ENCODE measurements around the gene B3GNT4.
"Not testable (repeated sequence)": the region's sequence is repeated elsewhere in the genome, so short reads cannot be mapped to it uniquely, and the experiment has no call there.

The B3GNT4 gene

GRCh38 chr12:122238861-122239260 lies 35.4 kb downstream of the B3GNT4 start:
- H3K36me3 ChIP-seq (ENCODE audit: control insufficient read depth, insufficient read depth, low read length): peaks cover 50% of the 10 kb centered on the region

GRCh38 chr12:122243965-122244364 lies 40.5 kb downstream of the B3GNT4 start:
- H3K4me1 ChIP-seq (ENCODE audit: control insufficient read depth, insufficient read depth, low read length, poor library complexity, severe bottlenecking): peaks cover 20% of the 10 kb centered on the region
- H3K27ac ChIP-seq (ENCODE audit: insufficient read depth, low read length, poor library complexity, severe bottlenecking): peak overlapping the region; percentile 64
- DNase-seq: no peak
- H3K27me3 ChIP-seq (replicated peaks; ENCODE audit: control insufficient read depth, insufficient read depth, low read length, poor library complexity, severe bottlenecking): no peaks in the 10 kb centered on the region
- H3K4me3 ChIP-seq (ENCODE audit: insufficient read depth, low read depth, low read length, poor library complexity, severe bottlenecking): peak overlapping the region; percentile 45
- peaks cover 27% of the 10 kb centered on the region for H3K36me3 ChIP-seq (ENCODE audit: control insufficient read depth, insufficient read depth, low read length)
- H3K9me3 ChIP-seq (ENCODE audit: control insufficient read depth, low read length): no peaks in the 10 kb centered on the region

More at GRCh38 chr12:122238861-122239260, 35.4 kb downstream of the B3GNT4 start:
- Histone ChIP-seq H3K4me3 (ENCODE audit: insufficient read depth, low read depth, low read length, poor library complexity, severe bottlenecking) (no peak overlapping the region), H3K27ac (ENCODE audit: insufficient read depth, low read length, poor library complexity, severe bottlenecking) (no peak overlapping the region), H3K9me3 (ENCODE audit: control insufficient read depth, low read length) (no peaks in the 10 kb centered on the region), H3K4me1 (ENCODE audit: control insufficient read depth, insufficient read depth, low read length, poor library complexity, severe bottlenecking) (peaks cover 10% of the 10 kb centered on the region), H3K27me3 (replicated peaks; ENCODE audit: control insufficient read depth, insufficient read depth, low read length, poor library complexity, severe bottlenecking) (no peaks in the 10 kb centered on the region)
- no peak for DNase-seq

GRCh38 chr12:122244565-122245371 lies 41.3 kb downstream of the B3GNT4 start:
- H3K4me1 ChIP-seq (ENCODE audit: control insufficient read depth, insufficient read depth, low read length, poor library complexity, severe bottlenecking): peaks cover 20% of the 10 kb centered on the region
- no peaks in the 10 kb centered on the region for H3K9me3 ChIP-seq (ENCODE audit: control insufficient read depth, low read length)
- peaks cover 29% of the 10 kb centered on the region for H3K36me3 ChIP-seq (ENCODE audit: control insufficient read depth, insufficient read depth, low read length)
- DNase-seq: peak in 1 of 3 donors; percentile 12
- H3K4me3 ChIP-seq (ENCODE audit: insufficient read depth, low read depth, low read length, poor library complexity, severe bottlenecking): peak overlapping the region; percentile 45
- peak overlapping the region; percentile 64 for H3K27ac ChIP-seq (ENCODE audit: insufficient read depth, low read length, poor library complexity, severe bottlenecking)
- H3K27me3 ChIP-seq (replicated peaks; ENCODE audit: control insufficient read depth, insufficient read depth, low read length, poor library complexity, severe bottlenecking): no peaks in the 10 kb centered on the region

GRCh38 chr12:122245553-122245952 lies 42.0 kb downstream of the B3GNT4 start:
- no peaks in the 10 kb centered on the region for H3K9me3 ChIP-seq (ENCODE audit: control insufficient read depth, low read length)
- no peak for DNase-seq
- peak overlapping the region; percentile 64 for H3K27ac ChIP-seq (ENCODE audit: insufficient read depth, low read length, poor library complexity, severe bottlenecking)
- H3K4me1 ChIP-seq (ENCODE audit: control insufficient read depth, insufficient read depth, low read length, poor library complexity, severe bottlenecking): peaks cover 20% of the 10 kb centered on the region
- peak overlapping the region; percentile 45 for H3K4me3 ChIP-seq (ENCODE audit: insufficient read depth, low read depth, low read length, poor library complexity, severe bottlenecking)
- H3K36me3 ChIP-seq (ENCODE audit: control insufficient read depth, insufficient read depth, low read length): peaks cover 29% of the 10 kb centered on the region
- no peaks in the 10 kb centered on the region for H3K27me3 ChIP-seq (replicated peaks; ENCODE audit: control insufficient read depth, insufficient read depth, low read length, poor library complexity, severe bottlenecking)

GRCh38 chr12:122250047-122250446 lies 46.5 kb downstream of the B3GNT4 start:
- H3K4me3 ChIP-seq (ENCODE audit: insufficient read depth, low read depth, low read length, poor library complexity, severe bottlenecking): no peak overlapping the region
- DNase-seq: no peak
- no peak overlapping the region for H3K27ac ChIP-seq (ENCODE audit: insufficient read depth, low read length, poor library complexity, severe bottlenecking)
- peaks cover 6% of the 10 kb centered on the region for H3K4me1 ChIP-seq (ENCODE audit: control insufficient read depth, insufficient read depth, low read length, poor library complexity, severe bottlenecking)
- no peaks in the 10 kb centered on the region for H3K27me3 ChIP-seq (replicated peaks; ENCODE audit: control insufficient read depth, insufficient read depth, low read length, poor library complexity, severe bottlenecking)
- no peaks in the 10 kb centered on the region for H3K9me3 ChIP-seq (ENCODE audit: control insufficient read depth, low read length)
- H3K36me3 ChIP-seq (ENCODE audit: control insufficient read depth, insufficient read depth, low read length): peaks cover 36% of the 10 kb centered on the region

- no peaks in the 10 kb centered on the region for H3K27me3 ChIP-seq (replicated peaks; ENCODE audit: control insufficient read depth, insufficient read depth, low read length, poor library complexity, severe bottlenecking)
- no peaks in the 10 kb centered on the region for H3K9me3 ChIP-seq (ENCODE audit: control insufficient read depth, low read length)
- H3K4me3 ChIP-seq (ENCODE audit: insufficient read depth, low read depth, low read length, poor library complexity, severe bottlenecking): no peak overlapping the region
- no peak overlapping the region for H3K27ac ChIP-seq (ENCODE audit: insufficient read depth, low read length, poor library complexity, severe bottlenecking)
- peaks cover 5% of the 10 kb centered on the region for H3K4me1 ChIP-seq (ENCODE audit: control insufficient read depth, insufficient read depth, low read length, poor library complexity, severe bottlenecking)
- H3K36me3 ChIP-seq (ENCODE audit: control insufficient read depth, insufficient read depth, low read length): peaks cover 36% of the 10 kb centered on the region
- no peak for DNase-seq
These were observed 47.0 kb downstream of the B3GNT4 start for GRCh38 chr12:122250536-122250935.

- not testable (repeated sequence) for DNase-seq; H3K4me3 ChIP-seq (ENCODE audit: insufficient read depth, low read depth, low read length, poor library complexity, severe bottlenecking); H3K9me3 ChIP-seq (ENCODE audit: control insufficient read depth, low read length); H3K4me1 ChIP-seq (ENCODE audit: control insufficient read depth, insufficient read depth, low read length, poor library complexity, severe bottlenecking); H3K27me3 ChIP-seq (replicated peaks; ENCODE audit: control insufficient read depth, insufficient read depth, low read length, poor library complexity, severe bottlenecking); H3K27ac ChIP-seq (ENCODE audit: insufficient read depth, low read length, poor library complexity, severe bottlenecking)
- H3K36me3 ChIP-seq (ENCODE audit: control insufficient read depth, insufficient read depth, low read length): peaks cover 49% of the 10 kb centered on the region
These were observed 55.0 kb downstream of the B3GNT4 start for GRCh38 chr12:122258462-122258861.

All from effector memory CD4-positive, alpha-beta T cell (primary cell).